Right lobe of liver (tissue), 4 donors: ENCODE measurements around the gene OLA1.

Experiments used
- POLR2A ChIP-seq: fragments of 450-650 bp; IDR thresholded peaks from one replicate; pipeline ENCODE4 v1.6.1; 2017; ENCODE audit warnings: antibody characterized with exemption, mild to moderate bottlenecking
- TF ChIP-seq, protein P1 (sequence below), 4 donors: fragments of 200-600 bp in 3 of 4; fragments of 450-650 bp in 1 of 4; IDR thresholded peaks; one replicate each; pipeline versions ENCODE4 v1.5.1 to v1.8.0; 2016 to 2022; ENCODE audit warnings: antibody characterized with exemption in 4 of 4, mild to moderate bottlenecking in 2 of 4
- donor health status: DM: no; HTN: no; CAD: no.
- donor health status: DM: no; HTN: no; CAD: no.
- donor health status: DM: no; HTN: yes; CAD: no.

GRCh38 chr2:174149530-174149929 is 98.8 kb downstream of the OLA1 start:
- TF ChIP-seq POLR2A, result no peak
- TF ChIP-seq, protein P1, sequence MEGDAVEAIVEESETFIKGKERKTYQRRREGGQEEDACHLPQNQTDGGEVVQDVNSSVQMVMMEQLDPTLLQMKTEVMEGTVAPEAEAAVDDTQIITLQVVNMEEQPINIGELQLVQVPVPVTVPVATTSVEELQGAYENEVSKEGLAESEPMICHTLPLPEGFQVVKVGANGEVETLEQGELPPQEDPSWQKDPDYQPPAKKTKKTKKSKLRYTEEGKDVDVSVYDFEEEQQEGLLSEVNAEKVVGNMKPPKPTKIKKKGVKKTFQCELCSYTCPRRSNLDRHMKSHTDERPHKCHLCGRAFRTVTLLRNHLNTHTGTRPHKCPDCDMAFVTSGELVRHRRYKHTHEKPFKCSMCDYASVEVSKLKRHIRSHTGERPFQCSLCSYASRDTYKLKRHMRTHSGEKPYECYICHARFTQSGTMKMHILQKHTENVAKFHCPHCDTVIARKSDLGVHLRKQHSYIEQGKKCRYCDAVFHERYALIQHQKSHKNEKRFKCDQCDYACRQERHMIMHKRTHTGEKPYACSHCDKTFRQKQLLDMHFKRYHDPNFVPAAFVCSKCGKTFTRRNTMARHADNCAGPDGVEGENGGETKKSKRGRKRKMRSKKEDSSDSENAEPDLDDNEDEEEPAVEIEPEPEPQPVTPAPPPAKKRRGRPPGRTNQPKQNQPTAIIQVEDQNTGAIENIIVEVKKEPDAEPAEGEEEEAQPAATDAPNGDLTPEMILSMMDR (IDR thresholded peaks at IDR 0.05), result no peak
